ENCODE results near the gene PEPD.
A peak's percentile ranks its signal among the peaks of the same experiment; 100 is the strongest.

PEPD gene

GRCh38 chr19:33505823-33506222, 15.8 kb downstream of the PEPD start:
- H2AFZ ChIP-seq (ENCODE audit: low read length): no peak overlapping the region
- no peak overlapping the region for H3K27ac ChIP-seq (replicated peaks; ENCODE audit: low read length)
- H2BK12ac ChIP-seq (ENCODE audit: low read length): no peak overlapping the region
- DNase-seq (ENCODE audit: low spot score): no peak
- H3K27me3 ChIP-seq (ENCODE audit: control insufficient read depth in 3 of 3, insufficient read depth in 3 of 3, low read depth in 1 of 3, low read length in 3 of 3): no peaks in the 10 kb centered on the region
- H3K4me3 ChIP-seq (ENCODE audit: low read length in 2 of 2): peak overlapping the region in 1 of 2 donors; percentile 53
- H3K4ac ChIP-seq (ENCODE audit: low read length): no peak overlapping the region
- 100% methylated on average over 1 of the region's 1 CpG for WGBS, 2 donors (ENCODE audit: extremely low coverage in 2 of 2, insufficient read length in 2 of 2, insufficient replicate concordance in 1 of 2)
- peak overlapping the region; percentile 5 for H2AK5ac ChIP-seq (ENCODE audit: low read depth, low read length)
- no peak overlapping the region for H3K4me2 ChIP-seq (ENCODE audit: insufficient read depth, low read length, poor library complexity, severe bottlenecking)
- no peaks in the 10 kb centered on the region for H3K36me3 ChIP-seq (replicated peaks in 1 of 2; ENCODE audit: control insufficient read depth in 2 of 2, insufficient read depth in 2 of 2, low read length in 2 of 2)
- no peak overlapping the region for H3K23ac ChIP-seq (ENCODE audit: low read depth, low read length, poor library complexity)
- peak overlapping the region; percentile 78 for H3K9ac ChIP-seq (ENCODE audit: low read depth, low read length, poor library complexity)
- H3K18ac ChIP-seq (ENCODE audit: low read length): no peak overlapping the region
- no peak overlapping the region for H2BK5ac ChIP-seq (ENCODE audit: low read length)
- no peak overlapping the region for H2BK120ac ChIP-seq (ENCODE audit: low read depth, low read length)
- peaks cover 12% of the 10 kb centered on the region for H3K79me1 ChIP-seq (ENCODE audit: low read depth, low read length)
- H3K4me1 ChIP-seq (ENCODE audit: control insufficient read depth in 2 of 2, insufficient read depth in 1 of 2, low read depth in 1 of 2, low read length in 2 of 2): peaks cover 17 to 23% of the 10 kb centered on the region in 2 donors
- no peak overlapping the region for H2BK15ac ChIP-seq (ENCODE audit: low read length)
- H4K91ac ChIP-seq (ENCODE audit: low read depth, low read length, poor library complexity): no peak overlapping the region
- H3K9me3 ChIP-seq (replicated peaks in 1 of 2; ENCODE audit: control insufficient read depth in 2 of 2, insufficient read depth in 1 of 2, low read depth in 1 of 2, low read length in 2 of 2): no peaks in the 10 kb centered on the region
- H3K14ac ChIP-seq (ENCODE audit: low read length): no peak overlapping the region
- peak overlapping the region; percentile 68 for H4K8ac ChIP-seq (ENCODE audit: low read depth, low read length)

DNA sequence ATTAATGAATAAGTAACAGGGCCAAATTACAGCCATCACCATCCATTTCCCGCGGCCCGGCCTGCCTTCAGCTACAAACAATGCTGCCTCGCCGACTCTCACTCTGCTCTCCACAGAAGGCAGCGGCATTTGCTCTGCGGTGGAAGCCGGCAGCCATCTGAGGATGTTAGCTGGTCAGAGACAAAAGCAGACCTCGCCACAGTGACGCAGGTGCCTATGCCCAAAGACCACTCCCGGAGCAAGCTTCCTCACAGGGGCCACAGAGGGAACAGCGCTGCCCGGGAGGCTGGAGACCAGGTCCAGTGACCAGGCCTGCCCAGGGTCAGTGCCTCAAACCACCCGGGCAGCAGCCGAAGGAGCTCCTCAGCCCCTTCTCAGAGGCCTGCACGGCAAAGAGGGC, 16.4 kb downstream of the PEPD start:
- no CpG with 5 or more reads among the region's 16 CpGs for WGBS, 2 donors (ENCODE audit: extremely low coverage in 2 of 2, insufficient read length in 2 of 2, insufficient replicate concordance in 1 of 2)
- H4K8ac ChIP-seq (ENCODE audit: low read depth, low read length): no peak overlapping the region

GRCh38 chr19:33504058-33504444, 17.5 kb downstream of the PEPD start:
- Histone ChIP-seq H3K36me3 (replicated peaks in 1 of 2; ENCODE audit: control insufficient read depth in 2 of 2, insufficient read depth in 2 of 2, low read length in 2 of 2) (peaks cover 0 to 7% of the 10 kb centered on the region in 2 donors), H4K8ac (ENCODE audit: low read depth, low read length) (no peak overlapping the region), H3K4me1 (ENCODE audit: control insufficient read depth in 2 of 2, insufficient read depth in 1 of 2, low read depth in 1 of 2, low read length in 2 of 2) (peaks cover 17 to 23% of the 10 kb centered on the region in 2 donors), H3K14ac (ENCODE audit: low read length) (no peak overlapping the region), H3K18ac (ENCODE audit: low read length) (peak overlapping the region; percentile 90), H2BK15ac (ENCODE audit: low read length) (no peak overlapping the region), H2BK5ac (ENCODE audit: low read length) (no peak overlapping the region), H3K9ac (ENCODE audit: low read depth, low read length, poor library complexity) (no peak overlapping the region), H3K4me2 (ENCODE audit: insufficient read depth, low read length, poor library complexity, severe bottlenecking) (no peak overlapping the region), H2AFZ (ENCODE audit: low read length) (peak overlapping the region; percentile 67), H2AK5ac (ENCODE audit: low read depth, low read length) (no peak overlapping the region), H3K9me3 (replicated peaks in 1 of 2; ENCODE audit: control insufficient read depth in 2 of 2, insufficient read depth in 1 of 2, low read depth in 1 of 2, low read length in 2 of 2) (no peaks in the 10 kb centered on the region), H4K91ac (ENCODE audit: low read depth, low read length, poor library complexity) (no peak overlapping the region), H3K4me3 (ENCODE audit: low read length in 2 of 2) (no peak overlapping the region), H3K79me1 (ENCODE audit: low read depth, low read length) (peaks cover 10% of the 10 kb centered on the region), H2BK120ac (ENCODE audit: low read depth, low read length) (no peak overlapping the region), H2BK12ac (ENCODE audit: low read length) (no peak overlapping the region), H3K4ac (ENCODE audit: low read length) (no peak overlapping the region), H3K27me3 (ENCODE audit: control insufficient read depth in 3 of 3, insufficient read depth in 3 of 3, low read depth in 1 of 3, low read length in 3 of 3) (no peaks in the 10 kb centered on the region), H3K27ac (replicated peaks; ENCODE audit: low read length) (no peak overlapping the region), H3K23ac (ENCODE audit: low read depth, low read length, poor library complexity) (no peak overlapping the region)
- no peak for DNase-seq (ENCODE audit: low spot score)
- WGBS, 2 donors (ENCODE audit: extremely low coverage in 2 of 2, insufficient read length in 2 of 2, insufficient replicate concordance in 1 of 2): no CpG with 5 or more reads among the region's 5 CpGs

More for the DNA sequence above, 16.4 kb downstream of the PEPD start:
- no peak overlapping the region for H3K23ac ChIP-seq (ENCODE audit: low read depth, low read length, poor library complexity)
- no peak overlapping the region for H2AFZ ChIP-seq (ENCODE audit: low read length)
- H2BK120ac ChIP-seq (ENCODE audit: low read depth, low read length): no peak overlapping the region
- no peak overlapping the region for H4K91ac ChIP-seq (ENCODE audit: low read depth, low read length, poor library complexity)
- peak overlapping the region; percentile 5 for H2AK5ac ChIP-seq (ENCODE audit: low read depth, low read length)
- no peak overlapping the region for H2BK12ac ChIP-seq (ENCODE audit: low read length)
- no peak overlapping the region for H3K9ac ChIP-seq (ENCODE audit: low read depth, low read length, poor library complexity)
- no peaks in the 10 kb centered on the region for H3K9me3 ChIP-seq (replicated peaks in 1 of 2; ENCODE audit: control insufficient read depth in 2 of 2, insufficient read depth in 1 of 2, low read depth in 1 of 2, low read length in 2 of 2)
- H3K36me3 ChIP-seq (replicated peaks in 1 of 2; ENCODE audit: control insufficient read depth in 2 of 2, insufficient read depth in 2 of 2, low read length in 2 of 2): peaks cover 0 to 4% of the 10 kb centered on the region in 2 donors
- H2BK15ac ChIP-seq (ENCODE audit: low read length): no peak overlapping the region
- no peak overlapping the region for H3K27ac ChIP-seq (replicated peaks; ENCODE audit: low read length)
- DNase-seq (ENCODE audit: low spot score): no peak
- no peak overlapping the region for H2BK5ac ChIP-seq (ENCODE audit: low read length)
- no peak overlapping the region for H3K4me2 ChIP-seq (ENCODE audit: insufficient read depth, low read length, poor library complexity, severe bottlenecking)
- H3K14ac ChIP-seq (ENCODE audit: low read length): no peak overlapping the region
- no peak overlapping the region for H3K4ac ChIP-seq (ENCODE audit: low read length)
- H3K18ac ChIP-seq (ENCODE audit: low read length): peak overlapping the region; percentile 19
- peaks cover 12% of the 10 kb centered on the region for H3K79me1 ChIP-seq (ENCODE audit: low read depth, low read length)
- no peaks in the 10 kb centered on the region for H3K27me3 ChIP-seq (ENCODE audit: control insufficient read depth in 3 of 3, insufficient read depth in 3 of 3, low read depth in 1 of 3, low read length in 3 of 3)
- H3K4me1 ChIP-seq (ENCODE audit: control insufficient read depth in 2 of 2, insufficient read depth in 1 of 2, low read depth in 1 of 2, low read length in 2 of 2): peaks cover 17 to 23% of the 10 kb centered on the region in 2 donors
- no peak overlapping the region for H3K4me3 ChIP-seq (ENCODE audit: low read length in 2 of 2)

DNA sequence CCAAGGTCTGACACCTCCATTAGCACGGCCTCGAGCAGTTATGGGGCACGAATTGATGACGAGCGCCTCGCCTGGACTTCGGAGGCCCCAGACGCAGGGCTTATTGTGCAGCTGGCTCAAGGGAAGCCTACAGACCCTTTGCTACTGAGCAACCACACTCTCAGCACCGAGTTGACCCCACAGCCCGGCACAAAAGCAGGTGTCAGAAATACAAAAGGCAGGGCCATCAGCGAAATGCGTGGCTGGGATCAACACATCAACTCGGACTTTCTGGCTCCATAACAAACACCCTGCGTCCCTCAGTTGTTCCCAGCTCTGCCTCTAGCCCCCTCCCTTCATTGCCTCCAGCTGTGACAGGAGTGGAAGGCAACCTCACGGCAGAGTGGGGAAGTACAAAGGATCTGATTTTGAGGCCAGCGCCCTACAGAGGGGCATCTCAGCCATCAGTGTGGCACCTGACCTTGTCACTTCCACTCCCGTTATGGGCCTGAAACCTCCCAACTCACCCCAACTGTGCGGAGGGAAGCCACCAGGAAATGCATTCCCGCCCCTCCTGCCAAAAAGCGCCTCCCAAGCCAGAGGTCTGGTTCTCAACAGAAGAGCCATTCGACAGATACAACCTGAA, 18.0 kb downstream of the PEPD start:
- no CpG with 5 or more reads among the region's 21 CpGs for WGBS, 2 donors (ENCODE audit: extremely low coverage in 2 of 2, insufficient read length in 2 of 2, insufficient replicate concordance in 1 of 2)
- Histone ChIP-seq H4K91ac (ENCODE audit: low read depth, low read length, poor library complexity) (no peak overlapping the region), H2BK12ac (ENCODE audit: low read length) (no peak overlapping the region), H3K36me3 (replicated peaks in 1 of 2; ENCODE audit: control insufficient read depth in 2 of 2, insufficient read depth in 2 of 2, low read length in 2 of 2) (peaks cover 0 to 7% of the 10 kb centered on the region in 2 donors), H3K14ac (ENCODE audit: low read length) (no peak overlapping the region), H2AFZ (ENCODE audit: low read length) (peak overlapping the region; percentile 67), H3K18ac (ENCODE audit: low read length) (peak overlapping the region; percentile 88), H3K9me3 (replicated peaks in 1 of 2; ENCODE audit: control insufficient read depth in 2 of 2, insufficient read depth in 1 of 2, low read depth in 1 of 2, low read length in 2 of 2) (no peaks in the 10 kb centered on the region), H3K4me3 (ENCODE audit: low read length in 2 of 2) (no peak overlapping the region), H3K4ac (ENCODE audit: low read length) (no peak overlapping the region), H3K27ac (replicated peaks; ENCODE audit: low read length) (peak overlapping the region; percentile 40), H4K8ac (ENCODE audit: low read depth, low read length) (peak overlapping the region; percentile 76), H3K9ac (ENCODE audit: low read depth, low read length, poor library complexity) (no peak overlapping the region), H3K27me3 (ENCODE audit: control insufficient read depth in 3 of 3, insufficient read depth in 3 of 3, low read depth in 1 of 3, low read length in 3 of 3) (no peaks in the 10 kb centered on the region), H3K23ac (ENCODE audit: low read depth, low read length, poor library complexity) (no peak overlapping the region), H3K4me1 (ENCODE audit: control insufficient read depth in 2 of 2, insufficient read depth in 1 of 2, low read depth in 1 of 2, low read length in 2 of 2) (peaks cover 17 to 23% of the 10 kb centered on the region in 2 donors), H2AK5ac (ENCODE audit: low read depth, low read length) (no peak overlapping the region), H2BK120ac (ENCODE audit: low read depth, low read length) (no peak overlapping the region), H3K79me1 (ENCODE audit: low read depth, low read length) (peaks cover 9% of the 10 kb centered on the region), H3K4me2 (ENCODE audit: insufficient read depth, low read length, poor library complexity, severe bottlenecking) (peak overlapping the region; percentile 3), H2BK5ac (ENCODE audit: low read length) (peak overlapping the region; percentile 43), H2BK15ac (ENCODE audit: low read length) (no peak overlapping the region)
- DNase-seq (ENCODE audit: low spot score): peak; percentile 21

Data from neuronal stem cell (in vitro differentiated cells).